Thymus (tissue), 14 donors: ENCODE results near the gene UBE2D3. TPM values are rescaled to one million over a fixed set of nuclear protein-coding genes. Genes with fewer than 3 reads are reported as not detected.

Experiments used
- DNase-seq, 9 donors: peaks; one replicate each; pipeline ENCODE4 v3.0.0-alpha.2; 2013; ENCODE audit warnings: low spot score in 9 of 9, low read depth in 6 of 9, missing footprints in 1 of 9
- H3K27ac ChIP-seq, 2 donors: one replicate each; pipeline ENCODE4 v1.5.1; 2013; ENCODE audit warnings: control low read depth in 1 of 2, low read depth in 1 of 2, low read length in 1 of 2, mild to moderate bottlenecking in 1 of 2, moderate library complexity in 1 of 2
- H3K27me3 ChIP-seq, 2 donors: one replicate each; pipeline ENCODE4 v1.5.1; 2013; ENCODE audit warnings: low read length in 1 of 2; ENCODE audit not compliant: control insufficient read depth in 2 of 2, insufficient read depth in 1 of 2
- H3K36me3 ChIP-seq, 2 donors: one replicate each; pipeline ENCODE4 v1.5.1; 2013; ENCODE audit warnings: low read length in 1 of 2, mild to moderate bottlenecking in 1 of 2, moderate library complexity in 1 of 2; ENCODE audit not compliant: control insufficient read depth in 2 of 2, insufficient read depth in 2 of 2
- H3K4me1 ChIP-seq, 2 donors: one replicate each; pipeline ENCODE4 v1.5.1; 2013; ENCODE audit warnings: low read length in 2 of 2; ENCODE audit not compliant: control insufficient read depth in 2 of 2, insufficient read depth in 2 of 2
- H3K4me3 ChIP-seq, 2 donors: one replicate each; pipeline ENCODE4 v1.5.1; 2013; ENCODE audit warnings: low read length in 2 of 2, control low read depth in 1 of 2, mild to moderate bottlenecking in 1 of 2
- H3K9me3 ChIP-seq, 2 donors: one replicate each; pipeline ENCODE4 v1.5.1; 2013; ENCODE audit warnings: low read length in 1 of 2, mild to moderate bottlenecking in 1 of 2; ENCODE audit not compliant: control insufficient read depth in 2 of 2, insufficient read depth in 1 of 2
- WGBS: extraction: QIAGEN DNeasy Blood & Tissue Kit; methylation state at CpG from one replicate; pipeline ENCODE4 v1.1.7; 2013; 5-methylcytosine and 5-hydroxymethylcytosine counted together
- long read RNA-seq, 10 donors: transcript quantifications; one replicate each; lab custom pipeline, GENCODE V29; 2026
- polyA plus RNA-seq: library from polyadenylated mRNA; stranded (reverse); fragments of 200-250 nt; gene quantifications from one replicate; pipeline ENCODE4 v1.2.3, GENCODE V29; 2013
- total RNA-seq: library from RNA; stranded (reverse); fragments of 120-200 nt; gene quantifications from one replicate; pipeline ENCODE4 v1.2.4, GENCODE V29; 2013
- donor health status: healthy.

Gene UBE2D3
- 326 TPM for total RNA-seq
- polyA plus RNA-seq, result 318 TPM
- long read RNA-seq, donor 1, transcript UBE2D3-210 (8 exons, 3,990 nt), result major isoform, 10 of 33 reads
- long read RNA-seq, donor 1, partial matches to known transcripts, result 14 of 33 reads
- long read RNA-seq, donor 1, other reads (novel, unspliced or antisense), result 8 of 33 reads
- long read RNA-seq, donor 2, result 0 reads
- long read RNA-seq, donor 3, transcript UBE2D3-210 (8 exons, 3,990 nt), result major isoform, 107 of 359 reads
- long read RNA-seq, donor 3, transcript UBE2D3-207 (8 exons, 2,368 nt), result minor isoform, 22 of 359 reads
- long read RNA-seq, donor 3, transcript UBE2D3-208 (8 exons, 2,227 nt), result minor isoform, 7 of 359 reads
- long read RNA-seq, donor 3, partial matches to known transcripts, result 63 of 359 reads
- long read RNA-seq, donor 3, other reads (novel, unspliced or antisense), result 152 of 359 reads
- long read RNA-seq, donor 4, full-length matches to known transcripts, result 38 of 179 reads
- long read RNA-seq, donor 4, partial matches to known transcripts, result 133 of 179 reads
- long read RNA-seq, donor 4, other reads (novel, unspliced or antisense), result 8 of 179 reads
- long read RNA-seq, donor 5, full-length matches to known transcripts, result 164 of 517 reads
- long read RNA-seq, donor 5, partial matches to known transcripts, result 331 of 517 reads
- long read RNA-seq, donor 5, other reads (novel, unspliced or antisense), result 22 of 517 reads
- long read RNA-seq, donor 6, transcript UBE2D3-210 (8 exons, 3,990 nt), result major isoform, 77 of 117 reads
- long read RNA-seq, donor 6, transcript UBE2D3-218 (4 exons, 440 nt), result minor isoform, 5 of 117 reads
- long read RNA-seq, donor 6, partial matches to known transcripts, result 22 of 117 reads
- long read RNA-seq, donor 6, other reads (novel, unspliced or antisense), result 6 of 117 reads
- long read RNA-seq, donor 7, transcript UBE2D3-208 (8 exons, 2,227 nt), result minor isoform, 6 of 324 reads
- long read RNA-seq, donor 7, transcript UBE2D3-210 (8 exons, 3,990 nt), result major isoform, 98 of 324 reads
- long read RNA-seq, donor 7, transcript UBE2D3-207 (8 exons, 2,368 nt), result minor isoform, 10 of 324 reads
- long read RNA-seq, donor 7, partial matches to known transcripts, result 62 of 324 reads
- long read RNA-seq, donor 7, other reads (novel, unspliced or antisense), result 145 of 324 reads
- long read RNA-seq, donor 8, transcript UBE2D3-210 (8 exons, 3,990 nt), result major isoform, 33 of 57 reads
- long read RNA-seq, donor 8, transcript UBE2D3-207 (8 exons, 2,368 nt), result minor isoform, 5 of 57 reads
- long read RNA-seq, donor 8, transcript UBE2D3-208 (8 exons, 2,227 nt), result minor isoform, 5 of 57 reads
- long read RNA-seq, donor 8, partial matches to known transcripts, result 6 of 57 reads
- long read RNA-seq, donor 8, other reads (novel, unspliced or antisense), result 5 of 57 reads
- long read RNA-seq, donor 9, transcript UBE2D3-207 (8 exons, 2,368 nt), result minor isoform, 9 of 89 reads
- long read RNA-seq, donor 9, transcript UBE2D3-210 (8 exons, 3,990 nt), result major isoform, 55 of 89 reads
- long read RNA-seq, donor 9, partial matches to known transcripts, result 15 of 89 reads
- long read RNA-seq, donor 9, other reads (novel, unspliced or antisense), result 6 of 89 reads
- long read RNA-seq, donor 10, transcript UBE2D3-207 (8 exons, 2,368 nt), result minor isoform, 15 of 119 reads
- long read RNA-seq, donor 10, transcript UBE2D3-210 (8 exons, 3,990 nt), result major isoform, 62 of 119 reads
- long read RNA-seq, donor 10, partial matches to known transcripts, result 26 of 119 reads
- long read RNA-seq, donor 10, other reads (novel, unspliced or antisense), result 7 of 119 reads

GRCh38 chr4:102826890-102827673 lies at the start of gene UBE2D3:
UBE2D3 (minus strand) TSS chr4:102827551; CDS start chr4:102826508, 1,043 bp downstream.
- peak; percentile 84 to 97 (median 95) for DNase-seq
- H3K4me3 ChIP-seq, result peak within 1 kb of the TSS; percentile 88 to 94
- H3K27ac ChIP-seq, result peak within 1 kb of the TSS; percentile 100
- peaks cover 9 to 14% of the 10 kb centered on the region in 2 donors for H3K4me1 ChIP-seq
- under 1% methylated on average over 73 of the region's 73 CpGs for whole genome bisulfite sequencing
- no peaks in the 10 kb centered on the region for H3K9me3 ChIP-seq
- H3K27me3 ChIP-seq, result no peaks in the 10 kb centered on the region
- peaks cover 0 to 16% of the 10 kb centered on the region in 2 donors for H3K36me3 ChIP-seq

- Histone ChIP-seq H3K4me1 (peaks cover 7 to 12% of the 10 kb centered on the region in 2 donors), H3K27me3 (no peaks in the 10 kb centered on the region), H3K9me3 (peaks cover under 1 to 1% of the 10 kb centered on the region in 2 donors), H3K27ac (no peak overlapping the region), H3K4me3 (no peak overlapping the region), H3K36me3 (peaks cover 1 to 24% of the 10 kb centered on the region in 2 donors)
- DNase-seq, result no peak
- 73% methylated on average over 2 of the region's 2 CpGs for WGBS
These were observed 44.4 kb upstream of the UBE2D3 start for GRCh38 chr4:102871772-102872171.

GRCh38 chr4:102869569-102870197 lies 42.3 kb upstream of the UBE2D3 start:
- no peaks in the 10 kb centered on the region for H3K9me3 ChIP-seq
- peaks cover 7 to 12% of the 10 kb centered on the region in 2 donors for H3K4me1 ChIP-seq
- peak overlapping the region; percentile 60 to 71 for H3K4me3 ChIP-seq
- peaks cover 0 to 11% of the 10 kb centered on the region in 2 donors for H3K36me3 ChIP-seq
- WGBS, result 11% methylated on average over 19 of the region's 19 CpGs
- H3K27ac ChIP-seq, result peak overlapping the region; percentile 96 to 99
- peak in 3 of 9 donors; percentile 15 to 22 (median 18) for DNase-seq
- H3K27me3 ChIP-seq, result no peaks in the 10 kb centered on the region

GRCh38 chr4:102868781-102869568 lies 41.6 kb upstream of the UBE2D3 start, which contains the start of gene CISD2:
CISD2 (plus strand) TSS chr4:102868992; CDS start chr4:102869085, 93 bp downstream.
- Histone ChIP-seq H3K36me3 (peaks cover 0 to 5% of the 10 kb centered on the region in 2 donors), H3K4me3 (peak within 1 kb of the TSS; percentile 60 to 71), H3K27me3 (no peaks in the 10 kb centered on the region), H3K27ac (peak within 1 kb of the TSS; percentile 96 to 99), H3K9me3 (no peaks in the 10 kb centered on the region), H3K4me1 (peaks cover 7 to 12% of the 10 kb centered on the region in 2 donors)
- WGBS, result under 1% methylated on average over 71 of the region's 71 CpGs
- peak; percentile 79 to 97 (median 92) for DNase-seq

GRCh38 chr4:102868153-102868780 lies 40.9 kb upstream of the UBE2D3 start:
- WGBS, result 10% methylated on average over 23 of the region's 23 CpGs
- Histone ChIP-seq H3K27ac (peak overlapping the region; percentile 96 to 99), H3K4me1 (peaks cover 7 to 12% of the 10 kb centered on the region in 2 donors), H3K27me3 (no peaks in the 10 kb centered on the region), H3K4me3 (peak overlapping the region; percentile 60 to 71), H3K36me3 (no peaks in the 10 kb centered on the region), H3K9me3 (no peaks in the 10 kb centered on the region)
- no peak for DNase-seq

- peak overlapping the region; percentile 96 to 99 for H3K27ac ChIP-seq
- DNase-seq, result no peak
- peaks cover 7 to 12% of the 10 kb centered on the region in 2 donors for H3K4me1 ChIP-seq
- no peaks in the 10 kb centered on the region for H3K9me3 ChIP-seq
- no peaks in the 10 kb centered on the region for H3K36me3 ChIP-seq
- H3K27me3 ChIP-seq, result no peaks in the 10 kb centered on the region
- peak overlapping the region; percentile 60 to 71 for H3K4me3 ChIP-seq
- 77% methylated on average over 12 of the region's 12 CpGs for WGBS
These were observed 40.2 kb upstream of the UBE2D3 start for GRCh38 chr4:102867278-102868152.
